A549 (cell line): ENCODE results near the gene ASAP2.

Experiments used
- CEBPB ChIP-seq, 2 experiments: fragments of >200 bp in 1 of 2; sonication (Bioruptor Twin) in 1 of 2; formaldehyde crosslinking in 1 of 2; IDR thresholded peaks; 2 replicates each; pipeline ENCODE4 v1.6.1; 2012 to 2016
- EP300 ChIP-seq, 2 experiments: fragments of >200 bp; sonication (Bioruptor Twin); formaldehyde crosslinking; IDR thresholded peaks; 2 replicates in 1 of 2; 3 replicates in 1 of 2; pipeline ENCODE4 v1.6.1; 2016 to 2017
- FOSL2 ChIP-seq, 2 experiments: fragments of 450-650 bp in 1 of 2; fragments of >200 bp in 1 of 2; sonication (Bioruptor Twin) in 1 of 2; formaldehyde crosslinking; IDR thresholded peaks; 2 replicates each; pipeline versions ENCODE4 v1.5.0 to v1.6.1; 2016 to 2020; ENCODE audit warnings: mild to moderate bottlenecking in 1 of 2, moderate library complexity in 1 of 2
- JUN ChIP-seq, 2 experiments: fragments of >200 bp; sonication (Bioruptor Twin); formaldehyde crosslinking; IDR thresholded peaks; 2 replicates in 1 of 2; 3 replicates in 1 of 2; pipeline ENCODE4 v1.6.1; 2016 to 2017
- KDM1A ChIP-seq: fragments of 200-600 bp; sonication (generic); IDR thresholded peaks from 2 replicates; pipeline ENCODE4 v1.6.1; 2016; ENCODE audit warnings: low read depth, mild to moderate bottlenecking
- MYC ChIP-seq: IDR thresholded peaks from 2 replicates; pipeline ENCODE4 v1.6.1; 2012; ENCODE audit warnings: mild to moderate bottlenecking, inconsistent platforms, low read length, improper control_type of control experiment, borderline replicate concordance
- NFE2L2 ChIP-seq: fragments of 150-350 bp; conservative IDR thresholded peaks from 2 replicates; pipeline ENCODE4 v1.6.1; 2014; ENCODE audit warnings: low read length
- POLR2A ChIP-seq: IDR thresholded peaks from 2 replicates; pipeline ENCODE4 v1.6.1; 2012; ENCODE audit warnings: mild to moderate bottlenecking, low read length
- RAD21 ChIP-seq, 2 experiments: fragments of >200 bp in 1 of 2; sonication (Bioruptor Twin) in 1 of 2; formaldehyde crosslinking in 1 of 2; IDR thresholded peaks in 1 of 2; conservative IDR thresholded peaks in 1 of 2; 2 replicates in 1 of 2; 3 replicates in 1 of 2; pipeline ENCODE4 v1.6.1; 2012 to 2018; ENCODE audit warnings: inconsistent platforms in 1 of 2
- RARB ChIP-seq: fragments of 250-450 bp; sonication (Bioruptor Pico); IDR thresholded peaks from 2 replicates; pipeline ENCODE4 v1.8.0; 2021; ENCODE audit warnings: mild to moderate bottlenecking, moderate library complexity
- RFX5 ChIP-seq: fragments of 450-650 bp; IDR thresholded peaks from 2 replicates; pipeline ENCODE4 v1.7.1; 2014; ENCODE audit warnings: antibody characterized with exemption, mild to moderate bottlenecking, moderate library complexity
- TF ChIP-seq, protein P1 (sequence below): fragments of 450-650 bp; IDR thresholded peaks from 2 replicates; pipeline ENCODE4 v1.6.1; 2014; ENCODE audit warnings: antibody characterized with exemption
- TF ChIP-seq, protein P2 (sequence below): fragments of >200 bp; sonication (Bioruptor Twin); formaldehyde crosslinking; IDR thresholded peaks from 3 replicates; pipeline ENCODE4 v1.5.1; 2016
- TF ChIP-seq, protein P3 (sequence below): IDR thresholded peaks from 2 replicates; pipeline ENCODE4 v1.6.1; 2012

DNA sequence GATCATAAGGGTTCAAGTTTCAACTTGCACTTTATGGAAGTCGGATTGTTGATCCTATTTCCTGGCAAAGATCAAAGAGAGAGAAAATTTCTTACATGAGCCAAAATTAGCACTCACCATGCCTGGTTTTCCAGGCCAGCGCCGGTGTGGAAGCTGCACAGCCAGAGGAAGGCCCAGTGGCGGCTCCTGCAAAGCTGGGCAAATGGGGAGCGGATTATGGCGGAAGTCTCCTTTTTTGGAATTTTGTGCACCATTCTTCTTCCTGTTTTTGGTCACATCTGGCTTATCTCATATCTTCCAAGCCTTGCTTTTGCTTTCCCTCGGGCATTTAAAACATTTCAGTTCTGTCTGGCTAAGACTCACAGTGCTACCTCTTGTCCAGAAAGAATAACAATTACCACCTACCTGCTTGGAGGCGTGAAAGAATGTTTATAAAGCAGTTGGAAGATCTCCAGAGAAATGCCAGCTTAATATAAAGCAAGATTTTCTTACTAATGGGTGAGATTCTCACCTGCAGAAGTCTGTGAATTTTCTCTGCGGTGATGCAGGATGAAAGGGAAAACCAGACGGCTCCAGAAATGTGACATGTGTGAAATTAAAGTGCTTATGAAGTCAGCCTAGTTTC is 94.3 kb downstream of the ASAP2 start:
- TF ChIP-seq MYC, result no peak
- TF ChIP-seq RFX5, result no peak
- TF ChIP-seq JUN (IDR thresholded peaks at IDR 0.05), result no peak
- TF ChIP-seq, protein P1, sequence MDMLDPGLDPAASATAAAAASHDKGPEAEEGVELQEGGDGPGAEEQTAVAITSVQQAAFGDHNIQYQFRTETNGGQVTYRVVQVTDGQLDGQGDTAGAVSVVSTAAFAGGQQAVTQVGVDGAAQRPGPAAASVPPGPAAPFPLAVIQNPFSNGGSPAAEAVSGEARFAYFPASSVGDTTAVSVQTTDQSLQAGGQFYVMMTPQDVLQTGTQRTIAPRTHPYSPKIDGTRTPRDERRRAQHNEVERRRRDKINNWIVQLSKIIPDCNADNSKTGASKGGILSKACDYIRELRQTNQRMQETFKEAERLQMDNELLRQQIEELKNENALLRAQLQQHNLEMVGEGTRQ, result no peak
- TF ChIP-seq EP300 (IDR thresholded peaks at IDR 0.05), result no peak
- TF ChIP-seq, protein P2, sequence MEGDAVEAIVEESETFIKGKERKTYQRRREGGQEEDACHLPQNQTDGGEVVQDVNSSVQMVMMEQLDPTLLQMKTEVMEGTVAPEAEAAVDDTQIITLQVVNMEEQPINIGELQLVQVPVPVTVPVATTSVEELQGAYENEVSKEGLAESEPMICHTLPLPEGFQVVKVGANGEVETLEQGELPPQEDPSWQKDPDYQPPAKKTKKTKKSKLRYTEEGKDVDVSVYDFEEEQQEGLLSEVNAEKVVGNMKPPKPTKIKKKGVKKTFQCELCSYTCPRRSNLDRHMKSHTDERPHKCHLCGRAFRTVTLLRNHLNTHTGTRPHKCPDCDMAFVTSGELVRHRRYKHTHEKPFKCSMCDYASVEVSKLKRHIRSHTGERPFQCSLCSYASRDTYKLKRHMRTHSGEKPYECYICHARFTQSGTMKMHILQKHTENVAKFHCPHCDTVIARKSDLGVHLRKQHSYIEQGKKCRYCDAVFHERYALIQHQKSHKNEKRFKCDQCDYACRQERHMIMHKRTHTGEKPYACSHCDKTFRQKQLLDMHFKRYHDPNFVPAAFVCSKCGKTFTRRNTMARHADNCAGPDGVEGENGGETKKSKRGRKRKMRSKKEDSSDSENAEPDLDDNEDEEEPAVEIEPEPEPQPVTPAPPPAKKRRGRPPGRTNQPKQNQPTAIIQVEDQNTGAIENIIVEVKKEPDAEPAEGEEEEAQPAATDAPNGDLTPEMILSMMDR, result no peak
- no peak for TF ChIP-seq POLR2A
- no peak for TF ChIP-seq NFE2L2
- no peak for TF ChIP-seq KDM1A
- TF ChIP-seq CEBPB (IDR thresholded peaks at IDR 0.05), result no peak
- no peak for TF ChIP-seq FOSL2 (IDR thresholded peaks at IDR 0.05)
- no peak for TF ChIP-seq FOSL2 (CRISPR knock-in tag; IDR thresholded peaks at IDR 0.05)
- no peak for TF ChIP-seq RARB (CRISPR knock-in tag)
- no peak for TF ChIP-seq RAD21 (conservative IDR thresholded peaks at IDR 0.05 in 1 of 2, IDR thresholded peaks at IDR 0.05 in 1 of 2)
- TF ChIP-seq, protein P3, sequence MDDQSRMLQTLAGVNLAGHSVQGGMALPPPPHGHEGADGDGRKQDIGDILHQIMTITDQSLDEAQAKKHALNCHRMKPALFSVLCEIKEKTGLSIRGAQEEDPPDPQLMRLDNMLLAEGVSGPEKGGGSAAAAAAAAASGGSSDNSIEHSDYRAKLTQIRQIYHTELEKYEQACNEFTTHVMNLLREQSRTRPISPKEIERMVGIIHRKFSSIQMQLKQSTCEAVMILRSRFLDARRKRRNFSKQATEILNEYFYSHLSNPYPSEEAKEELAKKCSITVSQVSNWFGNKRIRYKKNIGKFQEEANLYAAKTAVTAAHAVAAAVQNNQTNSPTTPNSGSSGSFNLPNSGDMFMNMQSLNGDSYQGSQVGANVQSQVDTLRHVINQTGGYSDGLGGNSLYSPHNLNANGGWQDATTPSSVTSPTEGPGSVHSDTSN, result no peak
